ENCODE measurements around the gene CFAP73.

Gene CFAP73

GRCh38 chr12:113163030-113163360 is 13.5 kb downstream of the CFAP73 start:
- DNase-seq (ENCODE audit: low read depth in 1 of 2, low spot score in 1 of 2): no peak

GRCh38 chr12:113164014-113164413 is 14.5 kb downstream of the CFAP73 start:
- no peak for DNase-seq (ENCODE audit: low read depth in 1 of 2, low spot score in 1 of 2)

- DNase-seq (ENCODE audit: low read depth in 1 of 2, low spot score in 1 of 2): no peak
Observed at GRCh38 chr12:113165521-113166450, 16.3 kb downstream of the CFAP73 start.

DNA sequence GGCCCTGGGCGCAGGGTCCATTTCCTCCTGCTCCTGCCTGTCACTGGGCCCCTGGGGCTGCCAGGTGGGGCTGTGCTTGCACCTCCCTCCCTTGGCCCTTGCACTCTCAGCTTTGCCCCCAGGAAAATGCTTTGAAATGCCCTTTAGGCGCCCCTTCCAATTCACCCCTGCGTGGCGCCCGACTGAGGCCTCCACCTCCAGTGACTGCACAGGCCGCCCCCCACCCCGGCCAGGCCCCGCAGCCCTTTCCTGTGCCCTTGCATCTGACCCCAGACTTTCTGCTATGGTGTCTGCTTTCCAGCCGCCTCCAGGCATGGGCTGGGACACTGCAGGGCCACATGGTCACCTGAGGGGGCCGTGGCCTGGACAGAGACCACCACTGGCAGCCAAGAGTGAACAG is 18.3 kb downstream of the CFAP73 start:
- DNase-seq (ENCODE audit: low read depth in 1 of 2, low spot score in 1 of 2): no peak

DNA sequence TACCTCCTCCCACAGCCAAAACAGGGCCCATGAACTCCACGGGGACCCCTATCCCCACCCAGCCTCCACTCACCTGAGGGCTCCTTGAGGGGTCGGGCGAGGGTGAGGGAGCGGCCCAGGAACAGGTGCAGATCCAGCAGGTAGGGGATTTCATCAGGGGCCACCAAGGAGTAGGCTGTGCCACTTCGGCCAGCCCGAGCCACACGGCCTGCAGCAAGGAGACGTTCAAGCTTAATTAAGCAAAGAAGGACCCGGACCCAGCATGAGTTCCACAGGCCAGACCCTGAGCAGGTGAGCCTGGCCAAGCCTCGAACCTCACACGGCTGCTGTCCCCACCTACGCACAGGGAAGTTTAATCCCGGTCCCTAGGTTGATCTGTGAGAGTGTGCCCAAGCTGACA is 20.2 kb downstream of the CFAP73 start:
- DNase-seq (ENCODE audit: low read depth in 1 of 2, low spot score in 1 of 2): no peak

- no peak for DNase-seq (ENCODE audit: low read depth in 1 of 2, low spot score in 1 of 2)
Observed at GRCh38 chr12:113170457-113170856, 20.9 kb downstream of the CFAP73 start.

- DNase-seq (ENCODE audit: low read depth in 1 of 2, low spot score in 1 of 2): no peak
Observed at GRCh38 chr12:113170926-113171325, 21.4 kb downstream of the CFAP73 start.

DNA sequence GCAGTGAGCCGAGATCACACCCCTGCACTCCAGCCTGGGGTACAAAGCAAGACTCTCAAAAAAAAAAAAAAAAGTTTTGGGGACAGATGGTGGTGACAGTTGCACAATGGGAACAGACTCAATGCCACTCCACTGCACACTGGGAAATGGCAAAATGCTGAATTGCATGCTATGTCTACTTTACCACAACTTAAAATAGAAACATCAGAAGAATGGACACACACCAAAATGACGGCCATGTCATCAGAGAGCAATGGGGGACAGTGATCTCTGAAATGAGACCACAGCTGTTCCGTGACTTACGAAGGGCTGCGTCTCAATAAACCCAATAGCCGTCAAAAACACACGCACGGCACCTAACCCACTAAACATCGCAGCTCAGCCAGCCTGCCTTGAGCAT is 22.0 kb downstream of the CFAP73 start:
- DNase-seq (ENCODE audit: low read depth in 1 of 2, low spot score in 1 of 2): no peak

DNA sequence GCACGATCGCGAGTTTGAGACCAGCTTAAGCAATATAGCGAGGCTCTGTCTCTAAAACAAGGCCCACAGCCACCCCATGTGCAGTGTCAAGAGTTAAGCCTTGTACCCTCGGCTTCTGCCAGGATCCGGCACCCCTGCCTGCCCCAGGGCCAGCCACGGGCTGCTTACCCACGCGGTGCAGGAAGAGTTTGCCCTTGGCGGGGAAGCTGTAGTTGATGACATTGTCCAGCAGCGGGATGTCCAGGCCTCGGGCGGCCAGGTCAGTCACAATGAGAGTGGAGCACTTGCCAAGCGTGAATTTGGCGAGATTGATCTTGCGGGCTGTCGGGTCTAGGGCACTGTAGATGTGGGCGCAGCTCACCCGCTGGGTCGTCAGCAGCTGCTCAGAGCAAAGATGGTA is 22.7 kb downstream of the CFAP73 start:
- no peak for DNase-seq (ENCODE audit: low read depth in 1 of 2, low spot score in 1 of 2)

GRCh38 chr12:113173081-113173698 is 23.7 kb downstream of the CFAP73 start:
- DNase-seq (ENCODE audit: low read depth in 1 of 2, low spot score in 1 of 2): no peak

GRCh38 chr12:113174461-113175384 is 25.2 kb downstream of the CFAP73 start:
- DNase-seq (ENCODE audit: low read depth in 1 of 2, low spot score in 1 of 2): peak; percentile 45 to 69

- no peak for DNase-seq (ENCODE audit: low read depth in 1 of 2, low spot score in 1 of 2)
Observed at GRCh38 chr12:113179023-113179422, 29.5 kb downstream of the CFAP73 start.

DNA sequence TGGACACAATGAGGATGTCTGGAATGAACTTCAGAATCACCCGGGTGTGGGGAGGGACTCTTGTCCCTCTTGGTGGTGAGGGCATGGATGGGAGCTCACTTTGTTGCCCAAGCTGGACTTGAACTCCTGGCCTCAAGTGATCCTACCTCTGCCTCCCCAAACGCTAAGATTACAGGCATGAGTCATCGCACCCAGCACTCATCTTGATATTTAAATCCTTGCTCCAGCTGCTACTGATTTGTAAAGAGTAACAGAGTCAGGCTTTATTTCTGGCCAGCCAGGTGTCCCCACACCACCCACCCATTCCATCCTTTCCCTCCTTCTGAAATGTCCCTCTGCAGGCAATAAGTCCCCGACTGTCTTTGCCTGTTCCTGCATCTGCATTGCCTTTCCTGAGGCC is 30.8 kb downstream of the CFAP73 start:
- DNase-seq (ENCODE audit: low read depth in 1 of 2, low spot score in 1 of 2): no peak

DNA sequence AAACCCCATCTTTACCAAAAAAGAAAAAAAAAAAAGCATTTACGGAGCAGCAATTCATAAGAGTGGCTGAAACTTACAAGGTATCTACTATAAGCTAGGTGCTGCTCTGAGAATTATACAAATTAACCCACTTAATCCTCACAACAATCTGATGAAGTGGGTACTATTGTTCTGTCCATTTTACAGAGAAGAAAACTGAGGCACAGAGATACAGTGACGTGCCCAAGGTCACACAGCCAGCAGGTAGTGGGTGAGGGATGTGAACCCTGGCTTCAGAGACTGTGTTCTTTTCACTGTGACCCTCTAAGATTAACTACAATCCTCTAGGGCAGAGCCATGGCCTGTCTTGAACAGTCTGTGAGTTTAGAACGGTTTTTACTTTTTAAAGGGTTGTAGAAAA is 32.5 kb downstream of the CFAP73 start:
- DNase-seq (ENCODE audit: low read depth in 1 of 2, low spot score in 1 of 2): no peak

DNA sequence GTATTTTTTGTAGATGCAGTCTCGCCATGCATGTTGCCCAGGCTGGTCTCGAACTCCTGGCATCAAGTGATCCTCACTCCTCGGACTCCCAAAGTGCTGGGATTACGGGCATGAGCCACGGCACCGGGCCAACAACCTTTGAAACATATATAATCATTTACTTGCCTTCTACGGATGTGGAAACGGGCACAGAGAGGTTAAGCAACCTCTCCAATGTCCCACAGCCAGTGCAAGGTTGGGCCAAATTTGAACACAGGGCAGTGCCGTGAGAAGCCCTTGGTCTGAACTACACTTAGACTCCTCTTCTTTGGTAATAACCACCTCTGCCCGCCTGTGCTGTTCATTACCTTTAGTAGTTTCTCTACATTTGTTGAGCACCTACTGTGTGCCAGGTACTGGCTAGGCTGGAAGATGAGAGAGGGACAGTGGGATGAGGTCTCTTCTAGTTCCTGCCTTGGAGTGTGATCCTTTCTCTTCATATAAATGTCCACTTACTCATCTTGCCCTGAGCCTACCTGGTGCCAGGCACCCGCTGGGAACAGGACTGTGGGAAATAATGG is 33.6 kb downstream of the CFAP73 start:
- no peak for DNase-seq (ENCODE audit: low read depth in 1 of 2, low spot score in 1 of 2)

- DNase-seq (ENCODE audit: low read depth in 1 of 2, low spot score in 1 of 2): no peak
Observed at GRCh38 chr12:113184098-113184899, 34.8 kb downstream of the CFAP73 start.

- DNase-seq (ENCODE audit: low read depth in 1 of 2, low spot score in 1 of 2): peak; percentile 73 to 74
Observed at GRCh38 chr12:113184900-113185179, 35.3 kb downstream of the CFAP73 start.

- DNase-seq (ENCODE audit: low read depth in 1 of 2, low spot score in 1 of 2): peak; percentile 70 to 73
Observed at GRCh38 chr12:113185180-113186032, 35.9 kb downstream of the CFAP73 start, which contains the start of the genes DDX54 and RITA1. TSS of gene DDX54 (minus strand) at chr12:113185478. CDS start at chr12:113185451, 27 bp downstream. TSS of gene RITA1 (plus strand) at chr12:113185721. CDS start at chr12:113186747, 1,026 bp downstream.

- no peak for DNase-seq (ENCODE audit: low read depth in 1 of 2, low spot score in 1 of 2)
Observed at GRCh38 chr12:113186033-113186365, 36.5 kb downstream of the CFAP73 start.

Data from stimulated activated CD4-positive, alpha-beta T cell treated with anti-CD3 and anti-CD28 coated beads, Interleukin-15, amount 100 ng/mL, for 1 hour (primary cell).